Measurements from ENCODE around the gene SEL1L3. TPM values are rescaled to one million over a fixed set of nuclear protein-coding genes. Genes with fewer than 3 reads are reported as not detected.

The SEL1L3 gene
- total and polyA plus RNA-seq, 2 donors (not counting 1 experiment from before 2014, with no cell fraction given) = 120 to 280 TPM

DNA sequence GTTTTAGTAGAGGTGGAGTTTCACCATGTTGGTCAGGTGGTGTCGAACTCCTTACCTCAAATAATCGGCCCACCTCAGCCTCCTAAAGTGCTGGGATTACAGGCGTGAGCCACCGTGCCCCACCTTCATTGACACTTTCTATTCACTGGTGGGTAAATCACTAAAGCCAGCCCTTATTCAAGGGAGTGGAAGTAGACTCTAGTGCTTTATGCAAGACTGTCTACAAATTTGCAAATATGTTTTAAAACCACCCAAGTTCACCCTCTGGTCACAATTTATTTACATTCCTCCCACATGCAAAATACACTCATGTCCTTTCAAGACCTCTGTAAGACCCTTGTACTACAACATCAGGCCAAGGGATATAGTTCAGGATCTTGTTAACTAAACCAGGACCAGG is 162.1 kb downstream of the SEL1L3 start:
- POLR2A ChIA-PET = no interaction called here
- no CpG with 5 or more reads among the region's 4 CpGs for WGBS (ENCODE audit: insufficient coverage)
- intact Hi-C loops (cut with micrococcal nuclease) = no loop called here
- Mint-ChIP-seq H3K4me3 (no peak overlapping the region), H3K9me3 (ENCODE audit: insufficient read depth) (no peaks in the 10 kb centered on the region), H3K4me1 (no peaks in the 10 kb centered on the region), H3K27me3 (no peaks in the 10 kb centered on the region), H3K27ac (no peak overlapping the region)
- Histone ChIP-seq H3K4me2 (replicated peaks; ENCODE audit: low read depth, low read length, poor library complexity, severe bottlenecking) (no peak overlapping the region), H4K20me1 (ENCODE audit: control insufficient read depth, insufficient read depth, low read length, poor library complexity, severe bottlenecking) (no peaks in the 10 kb centered on the region), H2AFZ (ENCODE audit: insufficient read depth, low read depth, low read length, poor library complexity, severe bottlenecking) (no peak overlapping the region), H3K9me3 (ENCODE audit: control extremely low read depth in 1 of 3, control insufficient read depth in 2 of 3, insufficient read depth in 1 of 3, low read length in 2 of 3) (no peaks in the 10 kb centered on the region), H3K4me1 (ENCODE audit: control insufficient read depth in 2 of 2, insufficient read depth in 2 of 2, low read length in 2 of 2) (no peaks in the 10 kb centered on the region), H3K9ac (ENCODE audit: low read length) (no peak overlapping the region), H3K36me3 (replicated peaks in 1 of 2; ENCODE audit: control extremely low read depth in 1 of 2, control insufficient read depth in 1 of 2, extremely low read depth in 1 of 2, insufficient read depth in 2 of 2, low read length in 1 of 2) (no peaks in the 10 kb centered on the region), H3K27me3 (replicated peaks in 1 of 4; ENCODE audit: control extremely low read depth in 1 of 4, control insufficient read depth in 3 of 4, insufficient read depth in 4 of 4, low read length in 3 of 4) (no peaks in the 10 kb centered on the region), H3K27ac (ENCODE audit: low read length in 2 of 2) (no peak overlapping the region), H3K4me3 (ENCODE audit: control extremely low read depth in 1 of 5, extremely low read depth in 1 of 5, insufficient read depth in 1 of 5, low read depth in 2 of 5, low read length in 4 of 5) (no peak overlapping the region), H3K79me2 (ENCODE audit: control insufficient read depth, insufficient read depth, low read length) (no peaks in the 10 kb centered on the region)
- no peak for DNase-seq
- ATAC-seq (ENCODE audit: low read depth) = no peak
- TF ChIP-seq, protein P1, sequence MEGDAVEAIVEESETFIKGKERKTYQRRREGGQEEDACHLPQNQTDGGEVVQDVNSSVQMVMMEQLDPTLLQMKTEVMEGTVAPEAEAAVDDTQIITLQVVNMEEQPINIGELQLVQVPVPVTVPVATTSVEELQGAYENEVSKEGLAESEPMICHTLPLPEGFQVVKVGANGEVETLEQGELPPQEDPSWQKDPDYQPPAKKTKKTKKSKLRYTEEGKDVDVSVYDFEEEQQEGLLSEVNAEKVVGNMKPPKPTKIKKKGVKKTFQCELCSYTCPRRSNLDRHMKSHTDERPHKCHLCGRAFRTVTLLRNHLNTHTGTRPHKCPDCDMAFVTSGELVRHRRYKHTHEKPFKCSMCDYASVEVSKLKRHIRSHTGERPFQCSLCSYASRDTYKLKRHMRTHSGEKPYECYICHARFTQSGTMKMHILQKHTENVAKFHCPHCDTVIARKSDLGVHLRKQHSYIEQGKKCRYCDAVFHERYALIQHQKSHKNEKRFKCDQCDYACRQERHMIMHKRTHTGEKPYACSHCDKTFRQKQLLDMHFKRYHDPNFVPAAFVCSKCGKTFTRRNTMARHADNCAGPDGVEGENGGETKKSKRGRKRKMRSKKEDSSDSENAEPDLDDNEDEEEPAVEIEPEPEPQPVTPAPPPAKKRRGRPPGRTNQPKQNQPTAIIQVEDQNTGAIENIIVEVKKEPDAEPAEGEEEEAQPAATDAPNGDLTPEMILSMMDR (IDR thresholded peaks at IDR 0.05) = no peak
- no peak for TF ChIP-seq EZH2 (IDR thresholded peaks at IDR 0.05; ENCODE audit: borderline replicate concordance, insufficient read depth, low read depth, low read length, poor library complexity, severe bottlenecking)
- CTCF ChIA-PET = no interaction called here

DNA sequence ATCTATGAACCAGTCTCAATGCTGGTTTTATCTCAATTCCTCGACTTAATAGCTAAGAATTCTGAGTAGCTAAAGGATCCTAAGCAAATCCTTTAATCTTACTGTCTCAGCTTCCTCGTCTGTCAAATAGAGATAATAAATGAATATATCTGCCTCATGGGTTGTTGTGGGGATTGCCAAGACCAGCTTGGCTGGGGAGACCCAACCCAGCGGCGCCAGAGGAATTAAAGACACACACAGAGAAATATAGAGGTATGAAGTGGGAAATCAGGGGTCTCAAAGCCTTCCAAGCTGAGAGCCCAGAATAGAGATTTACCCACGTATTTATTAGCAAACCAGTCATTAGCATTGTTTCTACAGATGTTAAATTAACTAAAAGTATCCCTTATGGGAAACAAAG is 165.3 kb downstream of the SEL1L3 start:
- Histone ChIP-seq H3K4me3 (ENCODE audit: control extremely low read depth in 1 of 5, extremely low read depth in 1 of 5, insufficient read depth in 1 of 5, low read depth in 2 of 5, low read length in 4 of 5) (no peak overlapping the region), H2AFZ (ENCODE audit: insufficient read depth, low read depth, low read length, poor library complexity, severe bottlenecking) (no peak overlapping the region), H3K27ac (ENCODE audit: low read length in 2 of 2) (no peak overlapping the region), H3K36me3 (replicated peaks in 1 of 2; ENCODE audit: control extremely low read depth in 1 of 2, control insufficient read depth in 1 of 2, extremely low read depth in 1 of 2, insufficient read depth in 2 of 2, low read length in 1 of 2) (no peaks in the 10 kb centered on the region), H3K4me2 (replicated peaks; ENCODE audit: low read depth, low read length, poor library complexity, severe bottlenecking) (no peak overlapping the region), H3K27me3 (replicated peaks in 1 of 4; ENCODE audit: control extremely low read depth in 1 of 4, control insufficient read depth in 3 of 4, insufficient read depth in 4 of 4, low read length in 3 of 4) (no peaks in the 10 kb centered on the region), H3K4me1 (ENCODE audit: control insufficient read depth in 2 of 2, insufficient read depth in 2 of 2, low read length in 2 of 2) (no peaks in the 10 kb centered on the region), H3K79me2 (ENCODE audit: control insufficient read depth, insufficient read depth, low read length) (no peaks in the 10 kb centered on the region), H3K9me3 (ENCODE audit: control extremely low read depth in 1 of 3, control insufficient read depth in 2 of 3, insufficient read depth in 1 of 3, low read length in 2 of 3) (peaks cover 0 to 4% (median 0%) of the 10 kb centered on the region in 3 donors), H4K20me1 (ENCODE audit: control insufficient read depth, insufficient read depth, low read length, poor library complexity, severe bottlenecking) (no peaks in the 10 kb centered on the region), H3K9ac (ENCODE audit: low read length) (no peak overlapping the region)
- CTCF ChIA-PET = no interaction called here
- no peak for ATAC-seq (ENCODE audit: low read depth)
- WGBS (ENCODE audit: insufficient coverage) = 100% methylated on average over 2 of the region's 5 CpGs
- H3K27me3 Mint-ChIP-seq = no peaks in the 10 kb centered on the region
- H3K9me3 Mint-ChIP-seq (ENCODE audit: insufficient read depth) = peaks cover 2% of the 10 kb centered on the region
- no peak overlapping the region for H3K4me3 Mint-ChIP-seq
- TF ChIP-seq EZH2 (IDR thresholded peaks at IDR 0.05; ENCODE audit: borderline replicate concordance, insufficient read depth, low read depth, low read length, poor library complexity, severe bottlenecking) = no peak
- TF ChIP-seq, protein P1 (IDR thresholded peaks at IDR 0.05) = no peak
- no peak overlapping the region for H3K27ac Mint-ChIP-seq
- DNase-seq = no peak
- intact Hi-C loops (cut with micrococcal nuclease) = no loop called here
- POLR2A ChIA-PET = no interaction called here
- no peaks in the 10 kb centered on the region for H3K4me1 Mint-ChIP-seq

Small RNA genes within 50 kb of the gene (small RNA-seq; reads per million reads assigned to genes)
- not detected for gene MTND4LP22 (ENCODE audit: insufficient read length, low read depth, low replicate concordance)

Other genes starting within 250 kb of the SEL1L3 start
- gene SLC34A2, start 207.1 kb downstream of the SEL1L3 start, total RNA-seq = not detected in 2 replicates
- not detected in 2 replicates for gene SLC34A2, start 207.1 kb downstream of the SEL1L3 start, polyA plus RNA-seq
- 14.3 and 20.2 TPM in 2 replicates for gene SMIM20, start 51.2 kb upstream of the SEL1L3 start, total RNA-seq
- gene SMIM20, start 51.2 kb upstream of the SEL1L3 start, polyA plus RNA-seq = 12.1 and 12.6 TPM in 2 replicates